GM12878 (cell line): ENCODE measurements around the gene OR1D2.

Experiments
- CEBPB ChIP-seq, 2 experiments: fragments of 150-350 bp in 1 of 2; IDR thresholded peaks; 2 replicates each; pipeline ENCODE4 v1.6.1; 2012 to 2014; ENCODE audit warnings: low read depth in 2 of 2, low read length in 2 of 2, borderline replicate concordance in 1 of 2, inconsistent platforms in 1 of 2
- ESRRA ChIP-seq: IDR thresholded peaks from 2 replicates; pipeline ENCODE4 v1.6.1; 2012; ENCODE audit warnings: mild to moderate bottlenecking, low read length, improper control_type of control experiment
- POLR2AphosphoS5 ChIP-seq: IDR thresholded peaks from 2 replicates; pipeline ENCODE4 v1.6.1; 2011; ENCODE audit warnings: mild to moderate bottlenecking, low read length, inconsistent platforms
- ZNF274 ChIP-seq: IDR thresholded peaks from one replicate; pipeline ENCODE4 v1.8.0; 2011; ENCODE audit not compliant: insufficient read length, insufficient read depth

GRCh38 chr17:3048727-3049471 lies 55.3 kb downstream of the OR1D2 start:
- TF ChIP-seq ESRRA (no peak), ZNF274 (no peak), POLR2AphosphoS5 (no peak), CEBPB (IDR thresholded peaks at IDR 0.05; ENCODE audit: borderline replicate concordance in 1 of 2, low read depth in 2 of 2, low read length in 2 of 2) (no peak)
